ENCODE data around the gene MAPRE2.

Gene MAPRE2

DNA sequence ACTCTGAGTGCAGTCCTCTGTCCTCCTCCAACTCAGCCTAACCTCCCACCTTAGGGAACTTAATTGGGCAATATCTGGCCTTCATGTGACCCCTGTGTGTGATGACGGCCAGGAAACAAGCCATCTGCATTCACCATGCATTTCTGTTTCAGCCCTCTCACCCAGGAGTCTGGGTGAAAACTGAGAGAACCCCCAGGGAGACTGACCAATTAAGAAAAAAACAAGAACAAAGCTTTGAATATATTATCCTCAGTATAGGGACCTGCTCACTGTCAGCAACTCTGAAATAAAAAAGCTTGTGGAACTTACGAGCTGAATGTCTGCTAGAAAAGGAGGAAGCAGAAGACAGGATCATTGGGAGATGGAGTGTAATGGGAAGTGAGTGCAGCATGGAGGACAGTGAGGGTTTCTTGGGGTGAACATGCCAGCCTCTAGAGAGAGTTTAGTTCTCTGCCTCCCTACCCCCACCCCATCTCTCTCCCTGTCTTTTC, 9.5 kb downstream of the MAPRE2 start:
- H3K27ac ChIP-seq (ENCODE audit: low read length), result no peak overlapping the region
- no peaks in the 10 kb centered on the region for H3K27me3 ChIP-seq (ENCODE audit: insufficient read depth, low read length)
- H3K9me3 ChIP-seq (ENCODE audit: insufficient read depth, low read depth, low read length), result no peaks in the 10 kb centered on the region
- H3K9ac ChIP-seq (ENCODE audit: low read depth, low read length), result no peak overlapping the region
- no peak overlapping the region; the same call in 1 of the 2 replicates for H3K4me3 ChIP-seq (ENCODE audit: low read length)
- no peaks in the 10 kb centered on the region for H3K36me3 ChIP-seq (ENCODE audit: insufficient read depth, low read depth, low read length)
- H3K4me1 ChIP-seq (ENCODE audit: insufficient read depth, low read length), result peaks cover 16% of the 10 kb centered on the region

- no peak overlapping the region for H3K27ac ChIP-seq (ENCODE audit: low read length)
- no peak overlapping the region for H3K9ac ChIP-seq (ENCODE audit: low read depth, low read length)
- H3K36me3 ChIP-seq (ENCODE audit: insufficient read depth, low read depth, low read length), result no peaks in the 10 kb centered on the region
- H3K27me3 ChIP-seq (ENCODE audit: insufficient read depth, low read length), result no peaks in the 10 kb centered on the region
- no peak overlapping the region for H3K4me3 ChIP-seq (ENCODE audit: low read length)
- H3K9me3 ChIP-seq (ENCODE audit: insufficient read depth, low read depth, low read length), result no peaks in the 10 kb centered on the region
- peaks cover 12% of the 10 kb centered on the region for H3K4me1 ChIP-seq (ENCODE audit: insufficient read depth, low read length)
Measured at GRCh38 chr18:35051641-35052377, 10.6 kb downstream of the MAPRE2 start.

DNA sequence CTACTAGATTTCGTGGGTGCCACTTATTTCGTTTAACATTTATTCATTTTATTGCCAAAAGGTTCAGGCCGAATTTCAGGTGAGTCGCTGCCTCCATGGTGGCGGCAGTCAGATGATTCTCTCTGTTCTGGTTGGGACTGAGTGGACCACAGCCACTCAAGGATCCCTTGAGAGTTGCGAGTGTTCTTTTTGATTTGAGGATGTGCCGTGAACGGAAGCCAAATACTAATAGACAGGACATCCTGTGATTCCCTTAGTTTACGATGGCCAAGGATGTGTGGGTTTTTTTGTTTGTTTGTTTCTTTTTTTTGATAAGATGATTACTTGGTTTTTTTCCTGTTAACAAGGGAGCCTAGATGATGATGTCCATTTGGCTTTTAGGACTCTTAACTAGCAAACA, 13.2 kb downstream of the MAPRE2 start:
- Histone ChIP-seq H3K4me3 (ENCODE audit: low read length) (no peak overlapping the region), H3K9me3 (ENCODE audit: insufficient read depth, low read depth, low read length) (no peaks in the 10 kb centered on the region), H3K36me3 (ENCODE audit: insufficient read depth, low read depth, low read length) (no peaks in the 10 kb centered on the region), H3K4me1 (ENCODE audit: insufficient read depth, low read length) (peaks cover 12% of the 10 kb centered on the region), H3K9ac (ENCODE audit: low read depth, low read length) (no peak overlapping the region), H3K27ac (ENCODE audit: low read length) (no peak overlapping the region), H3K27me3 (ENCODE audit: insufficient read depth, low read length) (no peaks in the 10 kb centered on the region)

- H3K4me1 ChIP-seq (ENCODE audit: insufficient read depth, low read length), result peaks cover 12% of the 10 kb centered on the region
- no peak overlapping the region for H3K4me3 ChIP-seq (ENCODE audit: low read length)
- H3K27me3 ChIP-seq (ENCODE audit: insufficient read depth, low read length), result no peaks in the 10 kb centered on the region
- H3K9ac ChIP-seq (ENCODE audit: low read depth, low read length), result no peak overlapping the region
- no peaks in the 10 kb centered on the region for H3K9me3 ChIP-seq (ENCODE audit: insufficient read depth, low read depth, low read length)
- no peaks in the 10 kb centered on the region for H3K36me3 ChIP-seq (ENCODE audit: insufficient read depth, low read depth, low read length)
- no peak overlapping the region for H3K27ac ChIP-seq (ENCODE audit: low read length)
Measured at GRCh38 chr18:35055105-35055504, 13.9 kb downstream of the MAPRE2 start.

GRCh38 chr18:35055726-35056125, 14.5 kb downstream of the MAPRE2 start:
- H3K27ac ChIP-seq (ENCODE audit: low read length), result no peak overlapping the region
- H3K9ac ChIP-seq (ENCODE audit: low read depth, low read length), result no peak overlapping the region
- no peaks in the 10 kb centered on the region for H3K36me3 ChIP-seq (ENCODE audit: insufficient read depth, low read depth, low read length)
- H3K4me1 ChIP-seq (ENCODE audit: insufficient read depth, low read length), result peaks cover 13% of the 10 kb centered on the region
- H3K27me3 ChIP-seq (ENCODE audit: insufficient read depth, low read length), result no peaks in the 10 kb centered on the region
- no peak overlapping the region for H3K4me3 ChIP-seq (ENCODE audit: low read length)
- no peaks in the 10 kb centered on the region for H3K9me3 ChIP-seq (ENCODE audit: insufficient read depth, low read depth, low read length)

DNA sequence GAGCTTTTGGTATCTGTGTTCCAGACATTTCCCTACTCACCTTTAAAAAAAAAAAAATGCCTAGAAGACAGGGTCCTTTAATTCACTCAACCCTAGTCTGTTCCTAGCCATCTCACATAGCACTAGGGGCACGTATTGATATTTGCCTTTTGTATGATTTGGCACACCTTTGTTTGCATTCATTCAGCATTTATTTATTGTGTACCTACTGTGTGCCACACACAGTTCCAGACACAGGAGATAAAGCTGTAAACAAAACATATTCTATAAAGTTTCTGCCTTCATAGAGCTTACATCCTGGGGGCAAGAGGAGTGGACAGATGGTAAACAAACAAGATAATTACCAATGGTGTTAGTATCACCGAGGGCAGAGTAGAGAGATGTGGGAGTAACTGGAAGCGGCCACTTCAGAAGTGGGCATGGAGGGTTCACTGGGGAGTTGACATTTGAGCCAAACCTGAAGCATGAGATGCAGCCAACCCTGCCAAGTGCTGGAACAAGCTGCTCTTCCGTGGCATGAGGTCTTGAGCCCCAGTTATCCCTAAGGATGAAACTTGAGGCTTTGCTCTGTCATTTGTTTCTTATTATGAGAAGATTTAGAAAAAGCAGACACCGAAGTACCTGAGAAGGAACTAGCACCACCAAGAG, 18.2 kb downstream of the MAPRE2 start:
- no peak overlapping the region for H3K4me3 ChIP-seq (ENCODE audit: low read length)
- H3K36me3 ChIP-seq (ENCODE audit: insufficient read depth, low read depth, low read length), result no peaks in the 10 kb centered on the region
- peaks cover 18% of the 10 kb centered on the region; the same call in 1 of the 2 replicates for H3K4me1 ChIP-seq (ENCODE audit: insufficient read depth, low read length)
- no peak overlapping the region for H3K27ac ChIP-seq (ENCODE audit: low read length)
- no peak overlapping the region for H3K9ac ChIP-seq (ENCODE audit: low read depth, low read length)
- H3K27me3 ChIP-seq (ENCODE audit: insufficient read depth, low read length), result no peaks in the 10 kb centered on the region
- no peaks in the 10 kb centered on the region for H3K9me3 ChIP-seq (ENCODE audit: insufficient read depth, low read depth, low read length)

DNA sequence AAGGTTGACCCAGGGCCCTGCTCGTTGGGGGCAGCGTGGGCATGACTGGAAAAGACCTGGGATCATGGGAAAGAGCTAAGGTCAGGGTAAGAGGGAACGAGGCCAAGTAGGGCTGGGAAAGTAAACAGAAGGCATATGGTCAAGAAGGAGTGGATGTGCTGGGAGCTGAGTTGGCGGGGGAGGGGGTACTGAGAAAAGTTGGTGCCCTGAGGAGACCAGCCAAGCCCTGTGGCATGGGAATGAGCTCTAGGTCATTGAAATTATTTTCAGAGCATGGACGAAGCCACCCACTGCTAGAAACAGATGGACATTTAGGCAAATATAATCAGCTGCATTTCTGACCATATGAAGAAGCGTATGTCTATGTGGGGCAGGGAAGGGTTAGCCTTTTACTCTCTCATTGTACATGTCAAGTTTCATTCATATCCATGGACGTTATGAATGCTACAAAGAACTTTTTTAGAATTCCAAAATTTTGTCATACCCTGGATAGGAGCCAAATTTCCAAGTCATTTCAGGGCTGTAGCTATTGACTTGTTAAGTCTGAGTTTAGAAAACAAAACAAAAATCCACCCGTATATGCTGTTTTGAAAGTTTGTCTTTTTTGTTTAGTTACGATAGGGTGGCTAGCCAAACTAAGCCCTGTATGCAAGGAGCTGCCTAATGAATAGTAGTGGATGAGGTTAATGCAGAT, 19.1 kb downstream of the MAPRE2 start:
- Histone ChIP-seq H3K9ac (ENCODE audit: low read depth, low read length) (no peak overlapping the region), H3K4me1 (ENCODE audit: insufficient read depth, low read length) (peaks cover 18% of the 10 kb centered on the region; the same call in 1 of the 2 replicates), H3K9me3 (ENCODE audit: insufficient read depth, low read depth, low read length) (no peaks in the 10 kb centered on the region), H3K36me3 (ENCODE audit: insufficient read depth, low read depth, low read length) (no peaks in the 10 kb centered on the region), H3K4me3 (ENCODE audit: low read length) (no peak overlapping the region), H3K27ac (ENCODE audit: low read length) (no peak overlapping the region), H3K27me3 (ENCODE audit: insufficient read depth, low read length) (no peaks in the 10 kb centered on the region)

DNA sequence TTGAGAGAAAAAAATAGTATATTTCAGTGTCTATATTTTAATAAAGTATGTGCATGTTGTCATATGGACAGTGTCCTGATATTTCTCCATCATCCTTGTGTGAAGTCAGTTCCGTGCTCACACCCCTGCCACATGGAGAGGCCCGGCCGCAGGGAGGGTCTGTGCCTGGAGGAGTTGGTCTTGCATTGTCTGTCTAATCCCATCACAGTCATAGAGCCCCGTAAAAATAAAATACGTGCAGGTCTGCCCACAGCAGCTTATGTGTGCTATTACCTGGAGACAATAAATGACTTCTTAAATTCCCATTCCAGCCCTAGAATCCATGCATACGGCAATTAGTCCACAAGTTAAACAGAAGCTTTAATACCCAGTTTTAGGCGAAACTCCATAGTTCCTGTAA, 20.1 kb downstream of the MAPRE2 start:
- Histone ChIP-seq H3K4me1 (ENCODE audit: insufficient read depth, low read length) (peaks cover 18% of the 10 kb centered on the region; the same call in 1 of the 2 replicates), H3K27ac (ENCODE audit: low read length) (no peak overlapping the region), H3K4me3 (ENCODE audit: low read length) (no peak overlapping the region), H3K27me3 (ENCODE audit: insufficient read depth, low read length) (no peaks in the 10 kb centered on the region), H3K9me3 (ENCODE audit: insufficient read depth, low read depth, low read length) (no peaks in the 10 kb centered on the region), H3K9ac (ENCODE audit: low read depth, low read length) (no peak overlapping the region), H3K36me3 (ENCODE audit: insufficient read depth, low read depth, low read length) (no peaks in the 10 kb centered on the region)

GRCh38 chr18:35061804-35062203, 20.6 kb downstream of the MAPRE2 start:
- no peak overlapping the region for H3K27ac ChIP-seq (ENCODE audit: low read length)

GRCh38 chr18:35062408-35062807, 21.2 kb downstream of the MAPRE2 start:
- no peak overlapping the region for H3K9ac ChIP-seq (ENCODE audit: low read depth, low read length)
- peaks cover 18% of the 10 kb centered on the region; the same call in 1 of the 2 replicates for H3K4me1 ChIP-seq (ENCODE audit: insufficient read depth, low read length)
- no peak overlapping the region for H3K27ac ChIP-seq (ENCODE audit: low read length)
- no peak overlapping the region for H3K4me3 ChIP-seq (ENCODE audit: low read length)
- H3K36me3 ChIP-seq (ENCODE audit: insufficient read depth, low read depth, low read length), result no peaks in the 10 kb centered on the region
- no peaks in the 10 kb centered on the region for H3K27me3 ChIP-seq (ENCODE audit: insufficient read depth, low read length)
- no peaks in the 10 kb centered on the region for H3K9me3 ChIP-seq (ENCODE audit: insufficient read depth, low read depth, low read length)

More at GRCh38 chr18:35061804-35062203, 20.6 kb downstream of the MAPRE2 start:
- Histone ChIP-seq H3K4me1 (ENCODE audit: insufficient read depth, low read length) (peaks cover 18% of the 10 kb centered on the region; the same call in 1 of the 2 replicates), H3K9ac (ENCODE audit: low read depth, low read length) (no peak overlapping the region), H3K9me3 (ENCODE audit: insufficient read depth, low read depth, low read length) (no peaks in the 10 kb centered on the region), H3K4me3 (ENCODE audit: low read length) (no peak overlapping the region), H3K27me3 (ENCODE audit: insufficient read depth, low read length) (no peaks in the 10 kb centered on the region), H3K36me3 (ENCODE audit: insufficient read depth, low read depth, low read length) (no peaks in the 10 kb centered on the region)

DNA sequence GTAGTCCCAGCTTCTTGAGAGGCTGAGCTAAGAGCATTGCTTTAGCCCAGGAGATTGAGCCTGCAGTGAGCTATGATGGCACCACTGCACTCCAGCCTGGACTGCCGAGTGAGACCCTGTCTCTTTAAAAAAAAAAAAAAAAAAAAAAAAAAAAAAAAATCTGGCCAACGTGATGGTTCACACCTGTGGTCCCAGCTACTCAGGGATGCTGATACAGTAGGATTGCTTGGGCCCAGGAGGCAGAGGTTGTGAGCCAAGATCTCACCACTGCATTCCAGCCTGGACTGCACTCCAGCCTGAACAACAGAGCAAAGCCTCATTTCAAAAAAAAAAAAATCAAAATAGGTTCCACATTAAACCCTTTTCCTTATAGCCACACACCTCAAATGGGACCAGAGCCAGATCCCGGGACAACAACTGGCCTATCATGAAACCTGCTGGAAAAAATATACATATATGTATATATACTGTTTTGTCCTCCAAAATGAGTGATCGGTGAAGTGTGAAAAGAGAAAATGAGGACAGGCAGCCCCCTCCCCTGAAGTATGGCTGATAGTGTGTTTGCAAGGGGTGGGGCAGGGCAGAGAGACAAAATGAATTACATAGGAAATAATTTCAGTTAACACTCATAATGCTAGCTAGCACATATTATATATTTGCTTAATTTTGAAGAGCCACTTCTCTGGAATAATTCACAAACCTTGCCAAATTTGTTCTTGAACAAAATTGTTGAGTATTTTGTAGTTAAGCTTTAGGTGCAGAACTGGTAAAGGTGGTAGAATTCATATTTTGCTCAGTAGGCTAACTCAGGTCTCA, 22.9 kb downstream of the MAPRE2 start:
- Histone ChIP-seq H3K36me3 (ENCODE audit: insufficient read depth, low read depth, low read length) (no peaks in the 10 kb centered on the region), H3K4me1 (ENCODE audit: insufficient read depth, low read length) (peaks cover 18% of the 10 kb centered on the region; the same call in 1 of the 2 replicates), H3K4me3 (ENCODE audit: low read length) (no peak overlapping the region), H3K9me3 (ENCODE audit: insufficient read depth, low read depth, low read length) (no peaks in the 10 kb centered on the region), H3K9ac (ENCODE audit: low read depth, low read length) (no peak overlapping the region), H3K27me3 (ENCODE audit: insufficient read depth, low read length) (no peaks in the 10 kb centered on the region), H3K27ac (ENCODE audit: low read length) (no peak overlapping the region)
